Trophoblast cell (in vitro differentiated cells and primary cell): Measurements from ENCODE around the gene FAM13C.
A peak's percentile ranks its signal among the peaks of the same experiment; 100 is the strongest.

ENCODE experiments used
- DNase-seq, 2 donors: peaks; one replicate each; pipeline ENCODE4 v3.0.0-alpha.2; 2016
- H2AFZ ChIP-seq: 2 replicates; pipeline ENCODE4 v1.6.1; 2013; ENCODE audit warnings: low read length, moderate library complexity, mild to moderate bottlenecking; ENCODE audit not compliant: insufficient read depth, poor library complexity
- H2AK5ac ChIP-seq: 2 replicates; pipeline ENCODE4 v1.6.1; 2013; ENCODE audit warnings: mild to moderate bottlenecking, low read length
- H2BK120ac ChIP-seq: 2 replicates; pipeline ENCODE4 v1.6.1; 2013; ENCODE audit warnings: low read length, mild to moderate bottlenecking, moderate library complexity; ENCODE audit not compliant: insufficient read depth, poor library complexity
- H2BK12ac ChIP-seq: 2 replicates; pipeline ENCODE4 v1.6.1; 2013; ENCODE audit warnings: mild to moderate bottlenecking, low read length, moderate library complexity
- H2BK5ac ChIP-seq: 2 replicates; pipeline ENCODE4 v1.6.1; 2013; ENCODE audit warnings: low read length, low read depth, moderate library complexity, mild to moderate bottlenecking; ENCODE audit not compliant: poor library complexity
- H3K14ac ChIP-seq: 2 replicates; pipeline ENCODE4 v1.6.1; 2013; ENCODE audit warnings: mild to moderate bottlenecking, low read length
- H3K18ac ChIP-seq: 2 replicates; pipeline ENCODE4 v1.6.1; 2013; ENCODE audit warnings: mild to moderate bottlenecking, low read length
- H3K23ac ChIP-seq: 2 replicates; pipeline ENCODE4 v1.6.1; 2013; ENCODE audit warnings: low read length
- H3K27ac ChIP-seq: 2 replicates; pipeline ENCODE4 v1.5.1; 2013; ENCODE audit warnings: low read depth, mild to moderate bottlenecking, inconsistent platforms, low read length, moderate library complexity
- H3K27me3 ChIP-seq: 2 replicates; pipeline ENCODE4 v1.6.1; 2013; ENCODE audit warnings: inconsistent platforms, mild to moderate bottlenecking, low read length, moderate library complexity; ENCODE audit not compliant: insufficient read depth
- H3K36me3 ChIP-seq, 2 experiments: 1 replicate in 1 of 2; 2 replicates in 1 of 2; pipeline ENCODE4 v1.6.1; 2013; ENCODE audit warnings: low read length in 2 of 2, mild to moderate bottlenecking in 2 of 2, moderate library complexity in 1 of 2; ENCODE audit not compliant: insufficient read depth in 2 of 2, control insufficient read depth in 1 of 2
- H3K4ac ChIP-seq: 2 replicates; pipeline ENCODE4 v1.6.1; 2013; ENCODE audit warnings: low read depth, mild to moderate bottlenecking, low read length, moderate library complexity
- H3K4me1 ChIP-seq, 2 experiments: 1 replicate in 1 of 2; 2 replicates in 1 of 2; pipeline ENCODE4 v1.6.1; 2013; ENCODE audit warnings: low read length in 2 of 2, mild to moderate bottlenecking in 2 of 2, moderate library complexity in 1 of 2; ENCODE audit not compliant: insufficient read depth in 2 of 2, control insufficient read depth in 1 of 2
- H3K4me2 ChIP-seq: 2 replicates; pipeline ENCODE4 v1.6.1; 2013; ENCODE audit warnings: inconsistent platforms, mild to moderate bottlenecking, low read length, moderate library complexity
- H3K4me3 ChIP-seq: 2 replicates; pipeline ENCODE4 v1.5.1; 2013; ENCODE audit warnings: mild to moderate bottlenecking, low read depth, low read length, inconsistent platforms
- H3K79me1 ChIP-seq: one replicate; pipeline ENCODE4 v1.6.1; 2013; ENCODE audit warnings: low read length
- H3K79me2 ChIP-seq: 2 replicates; pipeline ENCODE4 v1.6.1; 2013; ENCODE audit warnings: low read length, mild to moderate bottlenecking; ENCODE audit not compliant: control insufficient read depth, insufficient read depth, poor library complexity
- H3K9ac ChIP-seq: 2 replicates; pipeline ENCODE4 v1.6.1; 2013; ENCODE audit warnings: mild to moderate bottlenecking, low read length
- H3K9me3 ChIP-seq: 2 replicates; pipeline ENCODE4 v1.6.1; 2013; ENCODE audit warnings: low read depth, mild to moderate bottlenecking, control low read depth, inconsistent platforms, low read length; ENCODE audit not compliant: insufficient read depth
- H4K12ac ChIP-seq: 2 replicates; pipeline ENCODE4 v1.6.1; 2013; ENCODE audit warnings: low read depth, mild to moderate bottlenecking, low read length, moderate library complexity
- H4K8ac ChIP-seq: 2 replicates; pipeline ENCODE4 v1.6.1; 2013; ENCODE audit warnings: low read depth, mild to moderate bottlenecking, low read length, moderate library complexity
- H4K91ac ChIP-seq: one replicate; pipeline ENCODE4 v1.6.1; 2013; ENCODE audit warnings: low read depth, mild to moderate bottlenecking, low read length, moderate library complexity
- WGBS: extraction: QIAGEN DNeasy Blood & Tissue Kit; methylation state at CpG from one replicate; pipeline ENCODE4 v1.1.7; 2013; ENCODE audit warnings: missing lambda C conversion rate; ENCODE audit not compliant: insufficient read length, insufficient coverage; ENCODE audit errors: extremely low coverage; 5-methylcytosine and 5-hydroxymethylcytosine counted together

The FAM13C gene

GRCh38 chr10:59265141-59265540, 97.2 kb downstream of the FAM13C start:
- Histone ChIP-seq H2AK5ac (no peak overlapping the region), H3K9ac (no peak overlapping the region), H4K91ac (no peak overlapping the region), H2BK12ac (no peak overlapping the region), H3K4me1 (no peaks in the 10 kb centered on the region), H3K4me2 (no peak overlapping the region), H3K14ac (no peak overlapping the region), H2AFZ (no peak overlapping the region), H3K4ac (no peak overlapping the region), H3K27me3 (no peaks in the 10 kb centered on the region), H3K23ac (no peak overlapping the region), H3K27ac (no peak overlapping the region), H4K8ac (no peak overlapping the region), H3K9me3 (peaks cover 1% of the 10 kb centered on the region), H4K12ac (no peak overlapping the region), H3K18ac (no peak overlapping the region), H3K79me2 (no peaks in the 10 kb centered on the region), H3K36me3 (no peaks in the 10 kb centered on the region), H2BK5ac (no peak overlapping the region), H3K4me3 (no peak overlapping the region), H2BK120ac (no peak overlapping the region), H3K79me1 (no peaks in the 10 kb centered on the region)
- WGBS = no CpG with 5 or more reads among the region's 5 CpGs
- DNase-seq = peak in 1 of 2 donors; percentile 14

GRCh38 chr10:59258890-59259289, 103.5 kb downstream of the FAM13C start:
- no peak overlapping the region for H2AFZ ChIP-seq
- no peak overlapping the region for H3K18ac ChIP-seq
- WGBS = no CpG with 5 or more reads among the region's 1 CpG
- no peak overlapping the region for H3K9ac ChIP-seq
- no peak overlapping the region for H3K14ac ChIP-seq
- H3K4me3 ChIP-seq = no peak overlapping the region
- H2BK5ac ChIP-seq = no peak overlapping the region
- H3K23ac ChIP-seq = no peak overlapping the region
- no peak overlapping the region for H3K4me2 ChIP-seq
- no peak overlapping the region for H4K8ac ChIP-seq
- H3K9me3 ChIP-seq = no peaks in the 10 kb centered on the region
- H3K36me3 ChIP-seq = no peaks in the 10 kb centered on the region
- H4K91ac ChIP-seq = no peak overlapping the region
- no peak overlapping the region for H4K12ac ChIP-seq
- H3K27me3 ChIP-seq = no peaks in the 10 kb centered on the region
- H3K79me2 ChIP-seq = no peaks in the 10 kb centered on the region
- H3K79me1 ChIP-seq = no peaks in the 10 kb centered on the region
- H3K27ac ChIP-seq = no peak overlapping the region
- H3K4me1 ChIP-seq = no peaks in the 10 kb centered on the region
- H2AK5ac ChIP-seq = no peak overlapping the region
- no peak overlapping the region for H3K4ac ChIP-seq
- DNase-seq = no peak
- no peak overlapping the region for H2BK12ac ChIP-seq
- H2BK120ac ChIP-seq = no peak overlapping the region

DNA sequence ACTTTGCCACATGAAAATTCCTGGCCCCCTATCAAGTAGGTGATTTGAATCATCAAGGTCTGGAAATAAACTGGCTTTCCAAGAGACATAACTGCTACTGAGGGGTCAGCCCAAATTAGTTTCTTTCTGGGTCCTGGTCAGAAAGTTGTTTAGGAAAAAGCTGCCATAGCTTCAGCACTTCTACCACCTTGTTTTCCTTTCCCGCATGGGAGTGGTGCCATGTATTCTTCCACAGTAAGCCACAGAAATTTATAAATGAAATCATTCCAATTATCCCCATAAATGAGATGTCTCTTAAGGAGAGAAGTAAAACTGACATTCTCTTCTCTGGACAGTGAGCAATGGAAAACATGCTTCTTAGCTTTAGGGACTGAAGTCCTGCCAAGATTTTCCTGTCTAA, 105.1 kb downstream of the FAM13C start:
- Histone ChIP-seq H3K4me2 (no peak overlapping the region), H3K27me3 (no peaks in the 10 kb centered on the region), H2BK120ac (no peak overlapping the region), H4K91ac (no peak overlapping the region), H4K8ac (no peak overlapping the region), H3K9me3 (no peaks in the 10 kb centered on the region), H4K12ac (no peak overlapping the region), H2BK12ac (no peak overlapping the region), H3K36me3 (no peaks in the 10 kb centered on the region), H3K14ac (no peak overlapping the region), H3K4me3 (no peak overlapping the region), H3K79me2 (no peaks in the 10 kb centered on the region), H3K4ac (no peak overlapping the region), H2AK5ac (no peak overlapping the region), H3K9ac (no peak overlapping the region), H3K79me1 (no peaks in the 10 kb centered on the region), H3K27ac (no peak overlapping the region), H2BK5ac (no peak overlapping the region), H3K4me1 (no peaks in the 10 kb centered on the region), H3K23ac (no peak overlapping the region), H3K18ac (no peak overlapping the region), H2AFZ (no peak overlapping the region)
- no peak for DNase-seq
- WGBS = no CpG with 5 or more reads among the region's 1 CpG

GRCh38 chr10:59255463-59255862, 106.9 kb downstream of the FAM13C start:
- Histone ChIP-seq H2BK120ac (no peak overlapping the region), H2AK5ac (no peak overlapping the region), H3K9me3 (no peaks in the 10 kb centered on the region), H4K91ac (no peak overlapping the region), H3K27ac (no peak overlapping the region), H4K8ac (no peak overlapping the region), H3K79me2 (no peaks in the 10 kb centered on the region), H2AFZ (no peak overlapping the region), H2BK5ac (no peak overlapping the region), H3K36me3 (no peaks in the 10 kb centered on the region), H3K18ac (no peak overlapping the region), H4K12ac (no peak overlapping the region), H3K79me1 (no peaks in the 10 kb centered on the region), H3K4me2 (no peak overlapping the region), H3K4ac (no peak overlapping the region), H3K4me1 (no peaks in the 10 kb centered on the region), H2BK12ac (no peak overlapping the region), H3K4me3 (no peak overlapping the region), H3K14ac (no peak overlapping the region), H3K9ac (no peak overlapping the region), H3K27me3 (no peaks in the 10 kb centered on the region), H3K23ac (no peak overlapping the region)
- no CpG with 5 or more reads among the region's 1 CpG for WGBS
- no peak for DNase-seq
